Raji (cell line): ENCODE measurements around the gene FBRSL1.

ENCODE experiments used
- POLR2A ChIP-seq: IDR thresholded peaks from 2 replicates; pipeline ENCODE4 v1.6.1; 2011; ENCODE audit warnings: low read depth, low read length, control low read depth; ENCODE audit not compliant: insufficient read depth

FBRSL1 gene

GRCh38 chr12:132496710-132497109 is 6.8 kb downstream of the FBRSL1 start:
- no peak for TF ChIP-seq POLR2A

- TF ChIP-seq POLR2A = no peak
These were observed 7.8 kb downstream of the FBRSL1 start for GRCh38 chr12:132497514-132498405.

GRCh38 chr12:132498931-132499330 is 9.0 kb downstream of the FBRSL1 start:
- TF ChIP-seq POLR2A = no peak

- no peak for TF ChIP-seq POLR2A
These were observed 10.3 kb downstream of the FBRSL1 start for GRCh38 chr12:132500142-132500855.

- TF ChIP-seq POLR2A = no peak
These were observed 10.9 kb downstream of the FBRSL1 start for GRCh38 chr12:132500856-132501180.

- TF ChIP-seq POLR2A = no peak
These were observed 11.4 kb downstream of the FBRSL1 start for GRCh38 chr12:132501204-132501940.

GRCh38 chr12:132502149-132502881 is 12.4 kb downstream of the FBRSL1 start:
- TF ChIP-seq POLR2A = no peak

- no peak for TF ChIP-seq POLR2A
These were observed 12.9 kb downstream of the FBRSL1 start for GRCh38 chr12:132502882-132503193.

- TF ChIP-seq POLR2A = no peak
These were observed 13.8 kb downstream of the FBRSL1 start for GRCh38 chr12:132503618-132504204.

- no peak for TF ChIP-seq POLR2A
These were observed 15.3 kb downstream of the FBRSL1 start for GRCh38 chr12:132505105-132505851.

GRCh38 chr12:132505852-132506219 is 15.9 kb downstream of the FBRSL1 start:
- no peak for TF ChIP-seq POLR2A

- no peak for TF ChIP-seq POLR2A
These were observed 16.6 kb downstream of the FBRSL1 start for GRCh38 chr12:132506328-132507160.

GRCh38 chr12:132507161-132507538 is 17.2 kb downstream of the FBRSL1 start:
- TF ChIP-seq POLR2A = no peak
